ENCODE data around the gene GABRA4.

- TF ChIP-seq POLR2A (IDR thresholded peaks at IDR 0.05) (no peak), CTCF (IDR thresholded peaks at IDR 0.05) (no peak)
These were observed 23.7 kb upstream of the GABRA4 start for GRCh38 chr4:47017081-47017480.
